GM10248 (cell line): ENCODE results near the gene HELZ.
A peak's percentile ranks its signal among the peaks of the same experiment; 100 is the strongest.
"Not testable (repeated sequence)": the region's sequence is repeated elsewhere in the genome, so short reads cannot be mapped to it uniquely, and the experiment has no call there.

Source experiments
- CTCF ChIA-PET: fragments of 300-600 bp; sonication (Branson Sonifier 250); formaldehyde crosslinking; extraction: SDS; loops from one replicate; lab custom pipeline; 2021; ENCODE audit warnings: antibody characterized with exemption; lab: Yijun Ruan, JAX
- POLR2A ChIA-PET: fragments of 350-650 bp; sonication (Branson Sonifier 250); formaldehyde crosslinking; extraction: SDS; loops from one replicate; lab custom pipeline; 2020; ENCODE audit warnings: antibody characterized with exemption; lab: Yijun Ruan, JAX
- DNase-seq: peaks from one replicate; pipeline ENCODE4 v3.0.0; 2012; ENCODE audit errors: extremely low spot score
- CTCF ChIP-seq: IDR thresholded peaks from 2 replicates; pipeline ENCODE4 v1.5.1; 2012; ENCODE audit warnings: mild to moderate bottlenecking, low read depth; ENCODE audit errors: extremely low read depth, missing control alignments, control extremely low read depth

Gene HELZ

GRCh38 chr17:67245073-67245693 is at the start of gene HELZ:
TSS of gene HELZ (minus strand) at chr17:67245196. CDS start at chr17:67218804, 26,392 bp downstream.
- peak; percentile 91 for DNase-seq
- ChIA-PET CTCF (interaction anchor here (0.7 kb wide), 1 partner anchor 48 kb away, joined by 3 read pairs; no protein-coding TSS in a partner anchor), POLR2A (no interaction called here)
- TF ChIP-seq CTCF = no peak

- peak; percentile 85 for DNase-seq
- POLR2A ChIA-PET = no interaction called here
- CTCF ChIA-PET = interaction anchor here (0.7 to 2.2 kb wide), 14 partner anchors 9 to 577 kb away, joined by 3 to 16 read pairs (median 4); partner anchors contain the start of gene HELZ
- TF ChIP-seq CTCF = peak; percentile 85
Observed at GRCh38 chr17:67293251-67294203, 48.5 kb upstream of the HELZ start.

- POLR2A ChIA-PET = no interaction called here
- no peak for TF ChIP-seq CTCF
- no peak for DNase-seq
- CTCF ChIA-PET = interaction anchor here (1.4 kb wide), 2 partner anchors 10 to 21 kb away, joined by 4 read pairs; no protein-coding TSS in a partner anchor
Observed at GRCh38 chr17:67290711-67291291, 45.8 kb upstream of the HELZ start.

- ChIA-PET CTCF (interaction anchor here (1.4 kb wide), 2 partner anchors 9 to 21 kb away, joined by 4 read pairs; no protein-coding TSS in a partner anchor), POLR2A (no interaction called here)
- no peak for TF ChIP-seq CTCF
- no peak for DNase-seq
Observed at GRCh38 chr17:67290244-67290643, 45.2 kb upstream of the HELZ start.

- TF ChIP-seq CTCF = no peak
Observed at GRCh38 chr17:67289181-67289876, 44.3 kb upstream of the HELZ start.

GRCh38 chr17:67286826-67287225 is 41.8 kb upstream of the HELZ start:
- DNase-seq, POLR2A ChIA-PET: not testable (repeated sequence)
- CTCF ChIA-PET = interaction anchor here (1.2 kb wide), 3 partner anchors 9 to 559 kb away, joined by 3 to 4 read pairs (median 3); no protein-coding TSS in a partner anchor

More at GRCh38 chr17:67289181-67289876, 44.3 kb upstream of the HELZ start:
- CTCF ChIA-PET = interaction anchor here (0.9 to 1.4 kb wide), 4 partner anchors 11 to 20 kb away, joined by 3 to 4 read pairs (median 4); no protein-coding TSS in a partner anchor
- DNase-seq = no peak
- POLR2A ChIA-PET = no interaction called here
